Transverse colon (tissue), 3 donors: ENCODE measurements around the gene NCAPD2.

Experiments used
- EP300 ChIP-seq: sonication (generic); formaldehyde crosslinking; IDR thresholded peaks from one replicate; pipeline ENCODE4 v1.6.1; 2017; ENCODE audit warnings: antibody characterized with exemption, low read depth
- POLR2A ChIP-seq: fragments of 450-650 bp; IDR thresholded peaks from one replicate; pipeline ENCODE4 v1.6.1; 2016; ENCODE audit warnings: antibody characterized with exemption, mild to moderate bottlenecking, moderate library complexity
- TF ChIP-seq, protein P1 (sequence below), 5 experiments: fragments of 200-600 bp in 3 of 5; fragments of 450-650 bp in 2 of 5; sonication (generic) in 3 of 5; IDR thresholded peaks; 1 replicate in 2 of 5; 2 replicates in 3 of 5; pipeline ENCODE4 v1.5.1; 2016 to 2017; ENCODE audit warnings: antibody characterized with exemption in 5 of 5, inconsistent platforms in 3 of 5, mild to moderate bottlenecking in 2 of 5, moderate library complexity in 1 of 5

GRCh38 chr12:6478416-6478815 is 15.5 kb upstream of the NCAPD2 start:
- TF ChIP-seq, protein P1, sequence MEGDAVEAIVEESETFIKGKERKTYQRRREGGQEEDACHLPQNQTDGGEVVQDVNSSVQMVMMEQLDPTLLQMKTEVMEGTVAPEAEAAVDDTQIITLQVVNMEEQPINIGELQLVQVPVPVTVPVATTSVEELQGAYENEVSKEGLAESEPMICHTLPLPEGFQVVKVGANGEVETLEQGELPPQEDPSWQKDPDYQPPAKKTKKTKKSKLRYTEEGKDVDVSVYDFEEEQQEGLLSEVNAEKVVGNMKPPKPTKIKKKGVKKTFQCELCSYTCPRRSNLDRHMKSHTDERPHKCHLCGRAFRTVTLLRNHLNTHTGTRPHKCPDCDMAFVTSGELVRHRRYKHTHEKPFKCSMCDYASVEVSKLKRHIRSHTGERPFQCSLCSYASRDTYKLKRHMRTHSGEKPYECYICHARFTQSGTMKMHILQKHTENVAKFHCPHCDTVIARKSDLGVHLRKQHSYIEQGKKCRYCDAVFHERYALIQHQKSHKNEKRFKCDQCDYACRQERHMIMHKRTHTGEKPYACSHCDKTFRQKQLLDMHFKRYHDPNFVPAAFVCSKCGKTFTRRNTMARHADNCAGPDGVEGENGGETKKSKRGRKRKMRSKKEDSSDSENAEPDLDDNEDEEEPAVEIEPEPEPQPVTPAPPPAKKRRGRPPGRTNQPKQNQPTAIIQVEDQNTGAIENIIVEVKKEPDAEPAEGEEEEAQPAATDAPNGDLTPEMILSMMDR (IDR thresholded peaks at IDR 0.05), result no peak
- TF ChIP-seq POLR2A, result no peak
- no peak for TF ChIP-seq EP300
